HEK293 (cell line): Measurements from ENCODE around the gene ATF7IP2.
A peak's percentile ranks its signal among the peaks of the same experiment; 100 is the strongest.

ENCODE experiments used
- GFI1B ChIP-seq: fragments of 450-650 bp; formaldehyde crosslinking; IDR thresholded peaks from 2 replicates; pipeline ENCODE4 v1.5.1; 2016; ENCODE audit warnings: missing biosample characterization, missing genetic modification characterization
- GLIS2 ChIP-seq: fragments of 450-650 bp; formaldehyde crosslinking; IDR thresholded peaks from 2 replicates; pipeline ENCODE4 v1.5.1; 2016; ENCODE audit warnings: missing biosample characterization, missing genetic modification characterization
- KLF1 ChIP-seq: fragments of 450-650 bp; formaldehyde crosslinking; IDR thresholded peaks from 2 replicates; pipeline ENCODE4 v1.5.1; 2016; ENCODE audit warnings: missing biosample characterization, missing genetic modification characterization
- OSR2 ChIP-seq: fragments of 450-650 bp; formaldehyde crosslinking; IDR thresholded peaks from 2 replicates; pipeline ENCODE4 v1.5.1; 2016; ENCODE audit warnings: missing biosample characterization, missing genetic modification characterization
- REPIN1 ChIP-seq: fragments of 450-650 bp; formaldehyde crosslinking; IDR thresholded peaks from 2 replicates; pipeline ENCODE4 v1.5.1; 2017; ENCODE audit warnings: missing biosample characterization, missing genetic modification characterization, low read depth
- SALL2 ChIP-seq: fragments of 450-650 bp; formaldehyde crosslinking; IDR thresholded peaks from 2 replicates; pipeline ENCODE4 v1.5.0; 2017; ENCODE audit warnings: missing biosample characterization, mild to moderate bottlenecking, missing genetic modification characterization, borderline replicate concordance
- ZBTB20 ChIP-seq: fragments of 450-650 bp; formaldehyde crosslinking; IDR thresholded peaks from 2 replicates; pipeline ENCODE4 v1.5.1; 2016; ENCODE audit warnings: missing biosample characterization, missing genetic modification characterization
- ZBTB26 ChIP-seq: fragments of 450-650 bp; formaldehyde crosslinking; optimal IDR thresholded peaks from 2 replicates; pipeline ENCODE3; 2016; ENCODE audit warnings: missing biosample characterization, mild to moderate bottlenecking, missing genetic modification characterization
- ZBTB49 ChIP-seq: fragments of 450-650 bp; formaldehyde crosslinking; IDR thresholded peaks from 2 replicates; pipeline ENCODE4 v1.5.1; 2016; ENCODE audit warnings: missing biosample characterization, missing genetic modification characterization, low read depth
- ZBTB8A ChIP-seq: fragments of 450-650 bp; formaldehyde crosslinking; IDR thresholded peaks from 2 replicates; pipeline ENCODE4 v1.5.1; 2016; ENCODE audit warnings: missing biosample characterization, missing genetic modification characterization
- ZFHX2 ChIP-seq: fragments of 450-650 bp; formaldehyde crosslinking; conservative IDR thresholded peaks from 2 replicates; pipeline ENCODE4 v1.5.1; 2016; ENCODE audit warnings: missing biosample characterization, missing genetic modification characterization
- ZNF335 ChIP-seq: fragments of 450-650 bp; formaldehyde crosslinking; conservative IDR thresholded peaks from 2 replicates; pipeline ENCODE4 v1.5.1; 2016; ENCODE audit warnings: missing biosample characterization, missing genetic modification characterization
- ZNF394 ChIP-seq: fragments of 450-650 bp; formaldehyde crosslinking; IDR thresholded peaks from 2 replicates; pipeline ENCODE4 v1.5.1; 2016; ENCODE audit warnings: missing biosample characterization, missing genetic modification characterization, mild to moderate bottlenecking, moderate library complexity, borderline replicate concordance
- ZNF404 ChIP-seq: fragments of 450-650 bp; formaldehyde crosslinking; IDR thresholded peaks from 2 replicates; pipeline ENCODE4 v1.5.1; 2017; ENCODE audit warnings: missing biosample characterization, missing genetic modification characterization
- ZNF416 ChIP-seq: fragments of 450-650 bp; formaldehyde crosslinking; IDR thresholded peaks from 2 replicates; pipeline ENCODE4 v1.5.1; 2016; ENCODE audit warnings: missing biosample characterization, missing genetic modification characterization
- ZNF423 ChIP-seq: fragments of 450-650 bp; formaldehyde crosslinking; IDR thresholded peaks from 2 replicates; pipeline ENCODE4 v1.5.1; 2016; ENCODE audit warnings: missing biosample characterization, missing genetic modification characterization
- ZNF560 ChIP-seq: fragments of 450-650 bp; formaldehyde crosslinking; IDR thresholded peaks from 2 replicates; pipeline ENCODE4 v1.5.1; 2017; ENCODE audit warnings: missing biosample characterization, missing genetic modification characterization, borderline replicate concordance
- ZNF561 ChIP-seq: fragments of 450-650 bp; IDR thresholded peaks from 2 replicates; pipeline ENCODE4 v1.5.1; 2018; ENCODE audit warnings: missing biosample characterization, missing genetic modification characterization, borderline replicate concordance
- ZNF580 ChIP-seq: fragments of 450-650 bp; formaldehyde crosslinking; IDR thresholded peaks from 2 replicates; pipeline ENCODE4 v1.5.1; 2016; ENCODE audit warnings: missing biosample characterization, missing genetic modification characterization
- ZNF610 ChIP-seq: fragments of 450-650 bp; formaldehyde crosslinking; IDR thresholded peaks from 2 replicates; pipeline ENCODE4 v1.5.1; 2016; ENCODE audit warnings: missing biosample characterization, missing genetic modification characterization, borderline replicate concordance
- ZNF76 ChIP-seq: fragments of 450-650 bp; formaldehyde crosslinking; IDR thresholded peaks from 2 replicates; pipeline ENCODE4; 2016; ENCODE audit warnings: low read depth, missing biosample characterization, missing genetic modification characterization, borderline replicate concordance
- ZXDB ChIP-seq: fragments of 450-650 bp; formaldehyde crosslinking; IDR thresholded peaks from 2 replicates; pipeline ENCODE4 v1.5.1; 2016; ENCODE audit warnings: missing biosample characterization, missing genetic modification characterization
- TF ChIP-seq, protein P1 (sequence below): fragments of 450-650 bp; formaldehyde crosslinking; IDR thresholded peaks from 2 replicates; pipeline ENCODE4 v1.5.1; 2016; ENCODE audit warnings: missing biosample characterization, missing genetic modification characterization
- TF ChIP-seq, protein P2 (sequence below): fragments of 450-650 bp; formaldehyde crosslinking; IDR thresholded peaks from 2 replicates; pipeline ENCODE4 v1.5.1; 2017; ENCODE audit warnings: missing biosample characterization, missing genetic modification characterization
- TF ChIP-seq, protein P3 (sequence below): fragments of 450-650 bp; formaldehyde crosslinking; IDR thresholded peaks from 2 replicates; pipeline ENCODE4 v1.5.1; 2016; ENCODE audit warnings: missing biosample characterization, missing genetic modification characterization
- TF ChIP-seq, protein P4 (sequence below): IDR thresholded peaks from 2 replicates; pipeline ENCODE4 v1.6.1; 2011; ENCODE audit warnings: mild to moderate bottlenecking, low read depth, low read length, borderline replicate concordance

Gene ATF7IP2

GRCh38 chr16:10385725-10386516 lies at the start of gene ATF7IP2 (continued):
- TF ChIP-seq, protein P1, sequence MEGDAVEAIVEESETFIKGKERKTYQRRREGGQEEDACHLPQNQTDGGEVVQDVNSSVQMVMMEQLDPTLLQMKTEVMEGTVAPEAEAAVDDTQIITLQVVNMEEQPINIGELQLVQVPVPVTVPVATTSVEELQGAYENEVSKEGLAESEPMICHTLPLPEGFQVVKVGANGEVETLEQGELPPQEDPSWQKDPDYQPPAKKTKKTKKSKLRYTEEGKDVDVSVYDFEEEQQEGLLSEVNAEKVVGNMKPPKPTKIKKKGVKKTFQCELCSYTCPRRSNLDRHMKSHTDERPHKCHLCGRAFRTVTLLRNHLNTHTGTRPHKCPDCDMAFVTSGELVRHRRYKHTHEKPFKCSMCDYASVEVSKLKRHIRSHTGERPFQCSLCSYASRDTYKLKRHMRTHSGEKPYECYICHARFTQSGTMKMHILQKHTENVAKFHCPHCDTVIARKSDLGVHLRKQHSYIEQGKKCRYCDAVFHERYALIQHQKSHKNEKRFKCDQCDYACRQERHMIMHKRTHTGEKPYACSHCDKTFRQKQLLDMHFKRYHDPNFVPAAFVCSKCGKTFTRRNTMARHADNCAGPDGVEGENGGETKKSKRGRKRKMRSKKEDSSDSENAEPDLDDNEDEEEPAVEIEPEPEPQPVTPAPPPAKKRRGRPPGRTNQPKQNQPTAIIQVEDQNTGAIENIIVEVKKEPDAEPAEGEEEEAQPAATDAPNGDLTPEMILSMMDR (tag by site-specific recombination), result 0 out of 2 replicates have a peak, but pooled peaks have one; percentile 5
- TF ChIP-seq ZFHX2 (tag by site-specific recombination) (peak; percentile 85), ZNF580 (tag by site-specific recombination) (0 out of 2 replicates have a peak, but pooled peaks have one; percentile 19), ZNF561 (tag by site-specific recombination) (peak; percentile 64; the same call in 1 of the 2 replicates), ZNF394 (tag by site-specific recombination) (peak; percentile 52; the same call in 1 of the 2 replicates), ZBTB26 (tag by site-specific recombination) (peak; percentile 61), ZNF404 (no peak), ZNF76 (tag by site-specific recombination) (peak; percentile 57; the same call in 1 of the 2 replicates), SALL2 (tag by site-specific recombination) (no peak), ZBTB8A (tag by site-specific recombination) (peak; percentile 95), ZNF560 (no peak), ZNF335 (tag by site-specific recombination) (peak; percentile 89), ZBTB49 (no peak), REPIN1 (0 out of 2 replicates have a peak, but pooled peaks have one; percentile 17), GFI1B (tag by site-specific recombination) (no peak), KLF1 (tag by site-specific recombination) (peak; percentile 26; the same call in 1 of the 2 replicates), ZNF610 (peak; percentile 76; the same call in 1 of the 2 replicates), GLIS2 (tag by site-specific recombination) (peak; percentile 76), ZNF423 (tag by site-specific recombination) (no peak), OSR2 (tag by site-specific recombination) (no peak), ZXDB (tag by site-specific recombination) (peak; percentile 68), ZNF416 (tag by site-specific recombination) (no peak), ZBTB20 (tag by site-specific recombination) (peak; percentile 81)
- TF ChIP-seq, protein P2, sequence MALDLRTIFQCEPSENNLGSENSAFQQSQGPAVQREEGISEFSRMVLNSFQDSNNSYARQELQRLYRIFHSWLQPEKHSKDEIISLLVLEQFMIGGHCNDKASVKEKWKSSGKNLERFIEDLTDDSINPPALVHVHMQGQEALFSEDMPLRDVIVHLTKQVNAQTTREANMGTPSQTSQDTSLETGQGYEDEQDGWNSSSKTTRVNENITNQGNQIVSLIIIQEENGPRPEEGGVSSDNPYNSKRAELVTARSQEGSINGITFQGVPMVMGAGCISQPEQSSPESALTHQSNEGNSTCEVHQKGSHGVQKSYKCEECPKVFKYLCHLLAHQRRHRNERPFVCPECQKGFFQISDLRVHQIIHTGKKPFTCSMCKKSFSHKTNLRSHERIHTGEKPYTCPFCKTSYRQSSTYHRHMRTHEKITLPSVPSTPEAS (tag by site-specific recombination), result 0 out of 2 replicates have a peak, but pooled peaks have one; percentile 8
- TF ChIP-seq, protein P3, sequence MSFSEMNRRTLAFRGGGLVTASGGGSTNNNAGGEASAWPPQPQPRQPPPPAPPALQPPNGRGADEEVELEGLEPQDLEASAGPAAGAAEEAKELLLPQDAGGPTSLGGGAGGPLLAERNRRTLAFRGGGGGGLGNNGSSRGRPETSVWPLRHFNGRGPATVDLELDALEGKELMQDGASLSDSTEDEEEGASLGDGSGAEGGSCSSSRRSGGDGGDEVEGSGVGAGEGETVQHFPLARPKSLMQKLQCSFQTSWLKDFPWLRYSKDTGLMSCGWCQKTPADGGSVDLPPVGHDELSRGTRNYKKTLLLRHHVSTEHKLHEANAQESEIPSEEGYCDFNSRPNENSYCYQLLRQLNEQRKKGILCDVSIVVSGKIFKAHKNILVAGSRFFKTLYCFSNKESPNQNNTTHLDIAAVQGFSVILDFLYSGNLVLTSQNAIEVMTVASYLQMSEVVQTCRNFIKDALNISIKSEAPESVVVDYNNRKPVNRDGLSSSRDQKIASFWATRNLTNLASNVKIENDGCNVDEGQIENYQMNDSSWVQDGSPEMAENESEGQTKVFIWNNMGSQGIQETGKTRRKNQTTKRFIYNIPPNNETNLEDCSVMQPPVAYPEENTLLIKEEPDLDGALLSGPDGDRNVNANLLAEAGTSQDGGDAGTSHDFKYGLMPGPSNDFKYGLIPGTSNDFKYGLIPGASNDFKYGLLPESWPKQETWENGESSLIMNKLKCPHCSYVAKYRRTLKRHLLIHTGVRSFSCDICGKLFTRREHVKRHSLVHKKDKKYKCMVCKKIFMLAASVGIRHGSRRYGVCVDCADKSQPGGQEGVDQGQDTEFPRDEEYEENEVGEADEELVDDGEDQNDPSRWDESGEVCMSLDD (tag by site-specific recombination), result peak; percentile 79
- TF ChIP-seq, protein P4, sequence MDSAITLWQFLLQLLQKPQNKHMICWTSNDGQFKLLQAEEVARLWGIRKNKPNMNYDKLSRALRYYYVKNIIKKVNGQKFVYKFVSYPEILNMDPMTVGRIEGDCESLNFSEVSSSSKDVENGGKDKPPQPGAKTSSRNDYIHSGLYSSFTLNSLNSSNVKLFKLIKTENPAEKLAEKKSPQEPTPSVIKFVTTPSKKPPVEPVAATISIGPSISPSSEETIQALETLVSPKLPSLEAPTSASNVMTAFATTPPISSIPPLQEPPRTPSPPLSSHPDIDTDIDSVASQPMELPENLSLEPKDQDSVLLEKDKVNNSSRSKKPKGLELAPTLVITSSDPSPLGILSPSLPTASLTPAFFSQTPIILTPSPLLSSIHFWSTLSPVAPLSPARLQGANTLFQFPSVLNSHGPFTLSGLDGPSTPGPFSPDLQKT, result no peak
